ENCODE results near the gene MFNG.

Gene MFNG

DNA sequence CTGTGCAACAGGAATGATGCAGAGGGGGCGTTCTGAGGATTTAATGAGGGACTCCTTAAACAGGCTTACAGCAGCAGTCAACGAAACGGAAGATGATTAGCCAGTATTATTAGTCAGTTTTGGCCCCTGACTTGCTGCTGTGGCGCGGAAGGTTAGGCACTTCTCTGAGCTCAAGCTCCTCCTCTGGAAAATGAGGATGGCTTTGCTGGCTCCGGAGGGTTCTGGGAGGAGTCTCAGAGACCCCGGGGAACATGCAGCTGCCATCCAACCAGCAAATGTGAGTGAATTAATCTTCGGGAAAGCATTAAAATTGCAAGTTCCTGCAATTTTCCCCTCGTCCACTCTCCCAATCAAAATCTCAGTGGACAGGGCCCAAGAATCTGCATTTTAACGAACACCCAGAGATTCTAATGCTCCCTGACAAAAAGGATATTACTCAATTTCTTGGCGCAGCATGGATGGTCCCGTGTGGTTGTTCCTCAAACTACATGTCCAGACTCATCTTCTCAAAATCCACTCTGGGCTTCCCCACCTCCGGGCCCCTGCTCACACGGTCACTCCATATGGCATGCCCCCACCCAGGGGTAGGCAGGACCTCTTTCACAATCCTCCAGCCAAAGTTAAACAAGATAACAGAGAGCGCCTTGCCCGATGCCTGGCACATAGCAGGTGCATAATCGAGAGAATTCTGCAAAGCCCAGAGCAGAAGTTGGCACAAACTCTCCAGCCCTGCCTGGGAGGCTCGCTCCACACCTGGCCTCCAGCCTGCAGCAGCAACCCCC lies 65.3 kb downstream of the MFNG start:
- no peak for DNase-seq (ENCODE audit: low spot score)

GRCh38 chr22:37419969-37420685 lies 66.1 kb downstream of the MFNG start:
- DNase-seq (ENCODE audit: low spot score): peak; percentile 78

DNA sequence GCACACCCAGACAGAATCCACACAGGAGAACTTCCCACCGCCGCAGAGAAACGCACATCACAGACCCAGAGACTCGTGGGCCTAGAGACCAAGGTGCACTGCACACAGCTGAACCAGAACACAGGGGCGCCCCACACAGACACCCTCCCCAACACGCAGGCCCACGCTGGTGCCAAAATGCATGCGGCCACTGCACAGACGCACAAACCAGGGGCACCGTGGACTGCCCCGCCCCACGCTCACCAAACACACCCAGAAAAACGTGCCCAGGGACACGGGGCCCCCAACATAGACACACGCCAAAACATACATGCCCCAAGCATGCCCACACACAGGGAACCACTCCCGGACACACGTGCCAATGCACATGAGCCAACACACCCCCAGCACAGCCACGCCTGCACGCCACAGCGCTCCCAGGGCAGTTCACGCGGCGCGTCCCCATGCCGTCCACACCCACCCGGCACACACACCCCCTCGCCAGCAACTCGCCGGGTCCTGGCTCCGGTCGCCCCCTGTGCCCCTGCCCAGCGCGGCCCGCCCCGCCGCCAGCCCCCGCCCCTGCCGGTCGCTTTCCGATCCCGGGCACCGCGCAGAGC lies 66.7 kb downstream of the MFNG start:
- peak; percentile 25 for DNase-seq (ENCODE audit: low spot score)
